Suprapubic skin (tissue), 4 donors: Measurements from ENCODE around the gene CEP85. TPM values are rescaled to one million over a fixed set of nuclear protein-coding genes. Genes with fewer than 3 reads are reported as not detected.

ENCODE experiments used
- DNase-seq, 2 donors: peaks; one replicate each; pipeline ENCODE4 v3.0.0-alpha.2; 2019; ENCODE audit warnings: low spot score in 2 of 2
- H3K27ac ChIP-seq: fragments of 200-600 bp; sonication (generic); one replicate; pipeline ENCODE4 v1.5.1; 2019
- H3K27me3 ChIP-seq: fragments of 200-600 bp; sonication (generic); one replicate; pipeline ENCODE4 v1.5.1; 2019
- H3K36me3 ChIP-seq: fragments of 200-600 bp; sonication (generic); one replicate; pipeline ENCODE4 v1.5.1; 2019
- H3K4me1 ChIP-seq: fragments of 200-600 bp; sonication (generic); one replicate; pipeline ENCODE4 v1.5.1; 2019
- H3K4me3 ChIP-seq: fragments of 200-600 bp; sonication (generic); one replicate; pipeline ENCODE4 v1.5.1; 2019; ENCODE audit warnings: mild to moderate bottlenecking
- H3K9me3 ChIP-seq: fragments of 200-600 bp; sonication (generic); one replicate; pipeline ENCODE4 v1.5.1; 2019
- CTCF ChIP-seq, 2 donors: fragments of 200-600 bp in 1 of 2; fragments of 450-650 bp in 1 of 2; sonication (generic) in 1 of 2; IDR thresholded peaks; one replicate each; pipeline ENCODE4 v1.5.1; 2016 to 2019; ENCODE audit warnings: antibody characterized with exemption in 2 of 2, mild to moderate bottlenecking in 1 of 2, moderate library complexity in 1 of 2
- EP300 ChIP-seq: sonication (generic); formaldehyde crosslinking; IDR thresholded peaks from one replicate; pipeline ENCODE4 v1.6.1; 2017; ENCODE audit warnings: antibody characterized with exemption
- POLR2A ChIP-seq, 2 donors: fragments of 450-650 bp; IDR thresholded peaks; one replicate each; pipeline ENCODE4 v1.6.1; 2017; ENCODE audit warnings: antibody characterized with exemption in 2 of 2, mild to moderate bottlenecking in 2 of 2, moderate library complexity in 2 of 2
- POLR2AphosphoS5 ChIP-seq, 3 donors: sonication (generic); formaldehyde crosslinking; IDR thresholded peaks; one replicate each; pipeline ENCODE4 v1.6.1; 2017; ENCODE audit warnings: antibody characterized with exemption in 3 of 3
- WGBS: methylation state at CpG from one replicate; pipeline ENCODE4 v1.1.5; 2018; 5-methylcytosine and 5-hydroxymethylcytosine counted together
- total RNA-seq, 4 donors: library from RNA; depleted of rRNA; stranded (reverse); fragments of >200 nt; gene quantifications; one replicate each; pipeline ENCODE4 v1.1.0, GENCODE V29; 2016

Gene CEP85
- total RNA-seq, 4 donors from 2014 or later: 18.2 to 27.8 (median 18.7) TPM

GRCh38 chr1:26269198-26269550 is 35.2 kb downstream of the CEP85 start:
- no peaks in the 10 kb centered on the region for H3K4me1 ChIP-seq
- no peaks in the 10 kb centered on the region for H3K9me3 ChIP-seq
- H3K27me3 ChIP-seq: no peaks in the 10 kb centered on the region
- peaks cover 38% of the 10 kb centered on the region for H3K36me3 ChIP-seq
- H3K4me3 ChIP-seq: no peak overlapping the region
- TF ChIP-seq CTCF (IDR thresholded peaks at IDR 0.05) (no peak), POLR2AphosphoS5 (IDR thresholded peaks at IDR 0.05) (no peak), EP300 (no peak), POLR2A (IDR thresholded peaks at IDR 0.05) (no peak)
- 95% methylated on average over 4 of the region's 4 CpGs for WGBS
- H3K27ac ChIP-seq: no peak overlapping the region
- DNase-seq: no peak

GRCh38 chr1:26274801-26275425 is 40.9 kb downstream of the CEP85 start:
- Histone ChIP-seq H3K36me3 (peaks cover 21% of the 10 kb centered on the region), H3K9me3 (no peaks in the 10 kb centered on the region), H3K27me3 (no peaks in the 10 kb centered on the region), H3K27ac (peak overlapping the region; percentile 90), H3K4me1 (peaks cover 52% of the 10 kb centered on the region), H3K4me3 (no peak overlapping the region)
- TF ChIP-seq CTCF (IDR thresholded peaks at IDR 0.05): no peak
- 67% methylated on average over 11 of the region's 11 CpGs for WGBS
- DNase-seq: no peak

- Histone ChIP-seq H3K36me3 (peaks cover 14% of the 10 kb centered on the region), H3K4me1 (peaks cover 56% of the 10 kb centered on the region), H3K27me3 (no peaks in the 10 kb centered on the region), H3K9me3 (no peaks in the 10 kb centered on the region), H3K27ac (peak overlapping the region; percentile 90), H3K4me3 (no peak overlapping the region)
- peak; percentile 91 to 92 for DNase-seq
- no peak for TF ChIP-seq POLR2A (IDR thresholded peaks at IDR 0.05)
- peak in 2 of 3 donors; percentile 11 to 86 for TF ChIP-seq POLR2AphosphoS5 (IDR thresholded peaks at IDR 0.05)
- peak; percentile 77 to 87 for TF ChIP-seq CTCF (IDR thresholded peaks at IDR 0.05)
- WGBS: 4% methylated on average over 3 of the region's 3 CpGs
Observed at GRCh38 chr1:26275580-26276431, 41.8 kb downstream of the CEP85 start.

DNA sequence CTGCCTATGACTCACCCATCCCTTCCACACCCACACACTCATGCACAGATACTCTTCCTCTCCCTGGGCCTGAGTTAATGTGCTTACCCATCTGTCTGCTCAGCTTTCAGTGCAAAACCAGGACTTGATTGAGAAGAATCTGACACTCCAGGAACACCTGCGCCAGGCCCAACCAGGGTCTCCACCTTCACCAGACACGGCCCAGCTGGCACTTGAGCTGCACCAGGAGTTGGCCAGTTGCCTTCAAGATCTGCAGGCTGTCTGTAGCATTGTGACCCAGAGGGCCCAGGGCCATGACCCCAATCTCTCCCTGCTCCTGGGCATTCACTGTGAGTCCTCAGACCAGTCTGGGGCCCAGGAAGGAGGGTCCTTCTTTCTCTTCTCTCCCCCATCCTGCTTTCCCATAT is 42.4 kb downstream of the CEP85 start:
- TF ChIP-seq POLR2AphosphoS5 (IDR thresholded peaks at IDR 0.05) (no peak), EP300 (no peak), CTCF (IDR thresholded peaks at IDR 0.05) (no peak), POLR2A (IDR thresholded peaks at IDR 0.05) (no peak)
- H3K36me3 ChIP-seq: peaks cover 8% of the 10 kb centered on the region
- H3K27ac ChIP-seq: peak overlapping the region; percentile 90
- H3K9me3 ChIP-seq: no peaks in the 10 kb centered on the region
- H3K4me1 ChIP-seq: peaks cover 63% of the 10 kb centered on the region
- peak in 1 of 2 donors; percentile 85 for DNase-seq
- H3K4me3 ChIP-seq: no peak overlapping the region
- H3K27me3 ChIP-seq: no peaks in the 10 kb centered on the region
- 0% methylated on average over 1 of the region's 2 CpGs for WGBS

DNA sequence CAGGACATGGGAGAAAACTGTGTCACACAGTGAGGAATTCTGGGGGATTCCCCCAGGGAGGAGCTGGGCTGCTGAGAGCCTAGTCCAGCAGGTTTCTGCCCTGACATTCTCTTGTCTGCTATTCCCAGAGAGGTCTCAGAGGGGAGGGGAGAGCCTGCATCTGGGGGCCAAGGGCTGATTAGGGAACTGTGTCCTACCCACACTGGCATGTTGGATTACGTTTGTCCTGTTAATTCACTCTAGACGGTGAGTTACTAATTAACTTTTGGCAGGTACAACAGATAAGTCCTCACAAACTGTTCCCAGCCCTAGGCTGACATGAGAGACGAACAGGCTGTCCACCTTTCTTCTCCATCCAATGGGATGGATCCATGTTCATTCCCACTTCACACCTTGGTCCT is 43.3 kb downstream of the CEP85 start:
- Histone ChIP-seq H3K9me3 (no peaks in the 10 kb centered on the region), H3K36me3 (no peaks in the 10 kb centered on the region), H3K27ac (peak overlapping the region; percentile 90), H3K27me3 (no peaks in the 10 kb centered on the region), H3K4me1 (peaks cover 70% of the 10 kb centered on the region), H3K4me3 (no peak overlapping the region)
- no peak for TF ChIP-seq POLR2A (IDR thresholded peaks at IDR 0.05)
- TF ChIP-seq POLR2AphosphoS5 (IDR thresholded peaks at IDR 0.05): no peak
- TF ChIP-seq CTCF (IDR thresholded peaks at IDR 0.05): no peak
- no peak for TF ChIP-seq EP300
- WGBS: 34% methylated on average over 3 of the region's 3 CpGs
- DNase-seq: no peak
